ENCODE measurements around the gene PCDHB1. TPM values are rescaled to one million over a fixed set of nuclear protein-coding genes. Genes with fewer than 3 reads are reported as not detected.

Gene PCDHB1
- total and polyA plus RNA-seq, 2 experiments from 2014 or later = 0.17 TPM; not detected in 1

DNA sequence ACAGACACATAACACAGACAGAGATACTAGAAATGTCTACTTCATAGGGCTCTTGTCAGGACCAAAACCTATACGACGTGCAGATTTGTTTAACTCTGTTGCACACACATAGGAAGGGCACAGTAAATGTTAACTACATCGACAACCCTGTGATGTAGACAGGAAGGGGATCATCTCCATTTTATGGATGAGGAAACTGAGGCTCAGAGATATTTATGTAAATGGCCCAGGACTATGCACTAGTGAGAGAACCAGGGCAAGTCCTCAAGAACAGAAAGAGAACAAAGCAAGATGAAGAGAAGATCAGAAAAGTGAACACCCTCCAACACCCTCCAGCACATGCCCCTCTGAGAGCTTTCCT is 48.6 kb upstream of the PCDHB1 start:
- no peak for DNase-seq (ENCODE audit: low spot score)
- Histone ChIP-seq H3K4me3 (no peak overlapping the region), H3K4me1 (ENCODE audit: insufficient read depth) (peaks cover 20% of the 10 kb centered on the region), H3K4me2 (peak overlapping the region; percentile 78), H4K20me1 (ENCODE audit: insufficient read depth, poor library complexity, severe bottlenecking) (no peaks in the 10 kb centered on the region), H3K27me3 (no peaks in the 10 kb centered on the region), H2AFZ (peak overlapping the region; percentile 59), H3K36me3 (replicated peaks; ENCODE audit: insufficient read depth, low read depth) (no peaks in the 10 kb centered on the region), H3K79me2 (peaks cover 5% of the 10 kb centered on the region), H3K9me2 (replicated peaks; ENCODE audit: insufficient read depth) (no peaks in the 10 kb centered on the region), H3K9me3 (ENCODE audit: low read depth) (no peaks in the 10 kb centered on the region), H3K27ac (peak overlapping the region; percentile 85)
- WGBS (ENCODE audit: low lambda C conversion rate, missing lambda C conversion rate) = 55% methylated on average over 3 of the region's 3 CpGs
- TF ChIP-seq, protein P1, sequence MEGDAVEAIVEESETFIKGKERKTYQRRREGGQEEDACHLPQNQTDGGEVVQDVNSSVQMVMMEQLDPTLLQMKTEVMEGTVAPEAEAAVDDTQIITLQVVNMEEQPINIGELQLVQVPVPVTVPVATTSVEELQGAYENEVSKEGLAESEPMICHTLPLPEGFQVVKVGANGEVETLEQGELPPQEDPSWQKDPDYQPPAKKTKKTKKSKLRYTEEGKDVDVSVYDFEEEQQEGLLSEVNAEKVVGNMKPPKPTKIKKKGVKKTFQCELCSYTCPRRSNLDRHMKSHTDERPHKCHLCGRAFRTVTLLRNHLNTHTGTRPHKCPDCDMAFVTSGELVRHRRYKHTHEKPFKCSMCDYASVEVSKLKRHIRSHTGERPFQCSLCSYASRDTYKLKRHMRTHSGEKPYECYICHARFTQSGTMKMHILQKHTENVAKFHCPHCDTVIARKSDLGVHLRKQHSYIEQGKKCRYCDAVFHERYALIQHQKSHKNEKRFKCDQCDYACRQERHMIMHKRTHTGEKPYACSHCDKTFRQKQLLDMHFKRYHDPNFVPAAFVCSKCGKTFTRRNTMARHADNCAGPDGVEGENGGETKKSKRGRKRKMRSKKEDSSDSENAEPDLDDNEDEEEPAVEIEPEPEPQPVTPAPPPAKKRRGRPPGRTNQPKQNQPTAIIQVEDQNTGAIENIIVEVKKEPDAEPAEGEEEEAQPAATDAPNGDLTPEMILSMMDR (IDR thresholded peaks at IDR 0.05; ENCODE audit: poor library complexity) = no peak
- TF ChIP-seq EZH2 (IDR thresholded peaks at IDR 0.05; ENCODE audit: borderline replicate concordance) (no peak), EZH2phosphoT487 (IDR thresholded peaks at IDR 0.05; ENCODE audit: low read depth, severe bottlenecking, unreplicated experiment) (no peak)

DNA sequence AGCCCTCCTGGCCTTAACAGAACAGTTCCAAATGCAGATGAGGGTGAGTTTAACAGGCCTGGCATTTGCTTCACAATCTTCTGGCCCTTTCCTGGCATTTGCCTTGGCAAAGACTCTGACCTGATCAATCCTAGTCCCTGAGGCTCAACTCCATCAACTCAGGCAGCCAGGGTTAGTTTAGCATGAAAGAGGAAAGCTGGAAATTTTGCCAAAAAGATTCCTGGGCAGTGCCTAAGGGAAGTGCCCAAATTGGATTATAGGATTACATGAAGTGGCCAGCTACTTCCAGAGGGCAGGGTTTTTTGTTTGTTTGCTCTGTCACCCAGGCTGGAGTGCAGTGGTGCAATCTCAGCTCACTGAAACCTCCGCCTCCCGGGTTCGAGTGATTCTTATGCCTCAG is 48.1 kb upstream of the PCDHB1 start:
- 88% methylated on average over 3 of the region's 3 CpGs for WGBS (ENCODE audit: low lambda C conversion rate, missing lambda C conversion rate)
- Histone ChIP-seq H3K27me3 (no peaks in the 10 kb centered on the region), H3K79me2 (peaks cover 5% of the 10 kb centered on the region), H3K4me3 (no peak overlapping the region), H3K9me2 (replicated peaks; ENCODE audit: insufficient read depth) (no peaks in the 10 kb centered on the region), H3K4me2 (no peak overlapping the region), H2AFZ (no peak overlapping the region), H3K9me3 (ENCODE audit: low read depth) (no peaks in the 10 kb centered on the region), H3K36me3 (replicated peaks; ENCODE audit: insufficient read depth, low read depth) (no peaks in the 10 kb centered on the region), H3K4me1 (ENCODE audit: insufficient read depth) (peaks cover 20% of the 10 kb centered on the region), H4K20me1 (ENCODE audit: insufficient read depth, poor library complexity, severe bottlenecking) (no peaks in the 10 kb centered on the region), H3K27ac (peak overlapping the region; percentile 85)
- no peak for TF ChIP-seq EZH2 (IDR thresholded peaks at IDR 0.05; ENCODE audit: borderline replicate concordance)
- TF ChIP-seq, protein P1 (IDR thresholded peaks at IDR 0.05; ENCODE audit: poor library complexity) = no peak
- no peak for DNase-seq (ENCODE audit: low spot score)

DNA sequence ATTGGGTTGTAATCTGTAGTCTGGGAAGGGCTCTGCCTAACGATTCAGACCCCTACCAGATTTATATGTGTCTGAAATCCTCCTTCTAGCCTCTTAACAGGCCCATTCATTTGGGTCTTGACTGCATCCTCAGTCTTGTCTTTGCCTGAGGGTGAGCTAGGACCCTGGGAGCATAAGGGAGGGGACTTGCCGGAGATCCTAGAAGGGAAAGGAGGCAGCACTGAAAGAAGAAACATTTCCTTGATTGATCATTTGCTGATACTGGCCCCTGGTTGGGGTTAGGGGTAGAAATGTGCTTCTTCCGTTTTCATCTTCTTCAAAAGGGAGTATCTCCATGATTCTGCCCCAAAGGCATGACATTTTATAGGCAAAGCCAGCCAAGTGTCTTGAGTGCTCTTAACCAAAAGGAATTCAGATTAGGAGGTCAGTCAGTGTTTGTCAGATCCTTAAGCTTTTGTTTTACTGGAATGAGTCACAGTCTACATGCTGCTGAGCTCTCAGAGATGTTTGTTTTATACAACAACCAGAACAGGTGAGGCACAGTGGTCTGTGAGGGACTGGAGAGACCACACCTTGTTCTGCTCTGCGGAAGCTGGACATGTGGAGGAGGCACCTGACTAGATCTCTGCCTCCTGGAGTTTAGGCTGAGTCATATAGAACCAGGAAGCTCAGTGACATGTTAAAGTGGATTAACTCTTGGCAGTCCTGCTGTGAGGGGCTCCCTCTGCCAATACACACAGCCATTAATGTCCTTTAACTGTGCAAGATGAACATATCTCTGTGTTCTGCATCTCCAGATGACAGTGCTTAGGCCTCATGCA is 47.2 kb upstream of the PCDHB1 start:
- Histone ChIP-seq H3K27ac (peak overlapping the region; percentile 92), H3K4me1 (ENCODE audit: insufficient read depth) (peaks cover 20% of the 10 kb centered on the region), H3K79me2 (peaks cover 5% of the 10 kb centered on the region), H3K9me3 (ENCODE audit: low read depth) (no peaks in the 10 kb centered on the region), H3K27me3 (no peaks in the 10 kb centered on the region), H3K4me2 (peak overlapping the region; percentile 26), H4K20me1 (ENCODE audit: insufficient read depth, poor library complexity, severe bottlenecking) (no peaks in the 10 kb centered on the region), H3K9me2 (replicated peaks; ENCODE audit: insufficient read depth) (no peaks in the 10 kb centered on the region), H2AFZ (no peak overlapping the region), H3K36me3 (replicated peaks; ENCODE audit: insufficient read depth, low read depth) (no peaks in the 10 kb centered on the region), H3K4me3 (no peak overlapping the region)
- peak; percentile 84 for DNase-seq (ENCODE audit: low spot score)
- TF ChIP-seq, protein P1 (IDR thresholded peaks at IDR 0.05; ENCODE audit: poor library complexity) = no peak
- WGBS (ENCODE audit: low lambda C conversion rate, missing lambda C conversion rate) = 27% methylated on average over 4 of the region's 4 CpGs
